GM12864 (cell line): Measurements from ENCODE around the gene SLC35C1.
A peak's percentile ranks its signal among the peaks of the same experiment; 100 is the strongest.

Source experiments
- DNase-seq: peaks from one replicate; pipeline ENCODE4 v3.0.0-alpha.2; 2011; ENCODE audit warnings: low read depth
- H3K4me3 ChIP-seq: 2 replicates; pipeline ENCODE4 v1.5.1; 2011; ENCODE audit warnings: mild to moderate bottlenecking, low read depth, low read length, control low read depth
- TF ChIP-seq, protein P1 (sequence below): IDR thresholded peaks from 2 replicates; pipeline ENCODE4 v1.5.1; 2011; ENCODE audit warnings: low read depth, mild to moderate bottlenecking, moderate library complexity, low read length, control low read depth, inconsistent platforms; ENCODE audit errors: missing control alignments

Gene SLC35C1

DNA sequence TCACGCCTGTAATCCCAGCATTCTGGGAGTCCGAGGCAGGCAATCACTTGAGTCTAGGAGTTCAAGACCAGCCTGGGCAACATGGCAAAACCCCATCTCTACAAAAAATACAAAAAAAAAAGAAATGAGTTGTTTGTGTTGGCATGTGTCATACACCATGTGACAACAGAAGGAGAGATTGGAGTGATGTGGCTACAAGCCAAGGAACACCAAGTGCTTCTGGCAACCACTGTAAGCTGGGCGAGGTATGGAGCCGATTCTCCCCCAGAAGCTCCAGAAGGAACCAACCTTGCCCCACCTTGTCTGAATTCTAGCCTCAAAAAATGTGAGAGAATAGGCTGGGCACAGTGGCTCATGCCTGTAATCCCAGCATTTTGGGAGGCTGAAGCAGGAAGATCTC lies 39.1 kb upstream of the SLC35C1 start:
- TF ChIP-seq, protein P1, sequence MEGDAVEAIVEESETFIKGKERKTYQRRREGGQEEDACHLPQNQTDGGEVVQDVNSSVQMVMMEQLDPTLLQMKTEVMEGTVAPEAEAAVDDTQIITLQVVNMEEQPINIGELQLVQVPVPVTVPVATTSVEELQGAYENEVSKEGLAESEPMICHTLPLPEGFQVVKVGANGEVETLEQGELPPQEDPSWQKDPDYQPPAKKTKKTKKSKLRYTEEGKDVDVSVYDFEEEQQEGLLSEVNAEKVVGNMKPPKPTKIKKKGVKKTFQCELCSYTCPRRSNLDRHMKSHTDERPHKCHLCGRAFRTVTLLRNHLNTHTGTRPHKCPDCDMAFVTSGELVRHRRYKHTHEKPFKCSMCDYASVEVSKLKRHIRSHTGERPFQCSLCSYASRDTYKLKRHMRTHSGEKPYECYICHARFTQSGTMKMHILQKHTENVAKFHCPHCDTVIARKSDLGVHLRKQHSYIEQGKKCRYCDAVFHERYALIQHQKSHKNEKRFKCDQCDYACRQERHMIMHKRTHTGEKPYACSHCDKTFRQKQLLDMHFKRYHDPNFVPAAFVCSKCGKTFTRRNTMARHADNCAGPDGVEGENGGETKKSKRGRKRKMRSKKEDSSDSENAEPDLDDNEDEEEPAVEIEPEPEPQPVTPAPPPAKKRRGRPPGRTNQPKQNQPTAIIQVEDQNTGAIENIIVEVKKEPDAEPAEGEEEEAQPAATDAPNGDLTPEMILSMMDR = no peak
- no peak for DNase-seq
- H3K4me3 ChIP-seq = no peak overlapping the region

DNA sequence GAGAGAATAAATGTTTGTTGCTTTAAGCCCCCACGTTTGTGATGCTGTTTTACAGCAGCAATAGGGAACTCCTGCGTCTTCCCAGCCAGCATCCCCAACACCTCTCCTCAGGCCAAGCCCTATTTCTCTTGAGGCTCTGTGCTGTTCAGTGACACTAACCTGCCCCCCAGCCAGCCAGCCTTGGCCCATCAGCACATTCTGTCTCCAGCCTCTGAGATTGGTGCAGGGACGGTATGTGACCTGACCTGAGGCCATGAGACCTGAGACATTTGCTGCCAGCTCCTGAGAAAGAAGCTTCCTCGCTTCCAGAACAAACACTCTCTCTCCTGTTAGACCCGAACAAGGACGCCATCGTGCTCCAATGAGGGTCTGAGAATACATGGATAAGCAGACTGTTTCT lies 38.5 kb upstream of the SLC35C1 start:
- TF ChIP-seq, protein P1 = no peak
- H3K4me3 ChIP-seq = no peak overlapping the region
- DNase-seq = no peak

DNA sequence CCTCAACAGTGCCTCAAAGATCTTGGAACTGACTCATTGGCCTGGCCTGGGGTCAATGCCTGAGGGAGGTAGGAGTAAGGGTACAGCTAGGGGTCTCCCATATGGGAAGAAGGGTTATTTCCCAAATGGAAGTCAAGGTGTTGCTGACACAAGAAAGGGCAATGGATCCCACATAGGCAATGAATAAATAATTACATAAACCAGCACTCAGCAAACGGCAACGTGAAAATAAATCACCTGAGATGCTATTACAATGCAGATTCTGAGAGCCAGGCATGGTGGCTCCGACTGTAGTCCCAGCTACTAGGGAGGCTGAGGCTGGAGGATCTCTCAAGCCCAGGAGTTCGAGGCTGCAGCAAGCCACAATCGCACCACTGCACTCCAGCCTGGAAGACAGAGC lies 36.5 kb upstream of the SLC35C1 start:
- no peak overlapping the region for H3K4me3 ChIP-seq
- DNase-seq = no peak
- TF ChIP-seq, protein P1 = no peak

DNA sequence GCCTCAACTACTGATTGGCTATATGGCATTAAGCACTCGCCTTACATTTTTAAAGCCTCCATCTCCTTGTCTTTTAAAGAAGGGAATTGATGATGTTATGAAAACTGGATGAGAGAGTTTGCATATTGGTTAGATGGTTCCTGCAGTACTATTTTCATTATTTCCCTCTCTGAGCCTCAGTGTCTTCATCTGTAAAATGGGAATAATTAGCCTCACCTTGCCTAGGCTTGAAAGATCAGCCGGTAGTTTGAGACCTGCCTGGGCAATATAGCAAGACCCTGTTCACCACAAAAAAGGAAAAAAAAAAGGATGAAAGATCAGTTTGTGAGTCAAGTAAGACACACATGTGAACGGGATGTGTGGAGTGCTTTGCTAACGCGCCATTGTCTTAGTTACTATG lies 35.0 kb upstream of the SLC35C1 start:
- TF ChIP-seq, protein P1 = no peak
- DNase-seq = no peak
- H3K4me3 ChIP-seq = no peak overlapping the region

DNA sequence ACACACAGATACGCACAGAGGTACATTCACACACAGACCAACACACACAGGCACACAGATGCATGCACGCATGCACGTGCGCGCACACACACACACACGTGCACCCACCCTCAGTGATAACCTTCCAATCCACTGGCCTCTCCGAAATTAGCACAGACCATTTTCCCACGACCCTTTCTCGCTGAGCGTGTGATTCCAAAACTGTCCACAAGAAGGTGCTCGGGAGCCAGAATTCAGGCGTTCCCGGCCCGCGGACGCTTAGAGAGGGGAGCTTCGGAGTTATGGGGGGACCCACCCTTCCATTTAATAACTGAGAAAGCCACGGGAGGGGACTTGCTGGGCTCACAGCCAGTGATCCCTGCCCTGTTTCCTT lies 33.8 kb upstream of the SLC35C1 start:
- no peak for DNase-seq
- H3K4me3 ChIP-seq = peak overlapping the region; percentile 47
- TF ChIP-seq, protein P1 = peak; percentile 87

DNA sequence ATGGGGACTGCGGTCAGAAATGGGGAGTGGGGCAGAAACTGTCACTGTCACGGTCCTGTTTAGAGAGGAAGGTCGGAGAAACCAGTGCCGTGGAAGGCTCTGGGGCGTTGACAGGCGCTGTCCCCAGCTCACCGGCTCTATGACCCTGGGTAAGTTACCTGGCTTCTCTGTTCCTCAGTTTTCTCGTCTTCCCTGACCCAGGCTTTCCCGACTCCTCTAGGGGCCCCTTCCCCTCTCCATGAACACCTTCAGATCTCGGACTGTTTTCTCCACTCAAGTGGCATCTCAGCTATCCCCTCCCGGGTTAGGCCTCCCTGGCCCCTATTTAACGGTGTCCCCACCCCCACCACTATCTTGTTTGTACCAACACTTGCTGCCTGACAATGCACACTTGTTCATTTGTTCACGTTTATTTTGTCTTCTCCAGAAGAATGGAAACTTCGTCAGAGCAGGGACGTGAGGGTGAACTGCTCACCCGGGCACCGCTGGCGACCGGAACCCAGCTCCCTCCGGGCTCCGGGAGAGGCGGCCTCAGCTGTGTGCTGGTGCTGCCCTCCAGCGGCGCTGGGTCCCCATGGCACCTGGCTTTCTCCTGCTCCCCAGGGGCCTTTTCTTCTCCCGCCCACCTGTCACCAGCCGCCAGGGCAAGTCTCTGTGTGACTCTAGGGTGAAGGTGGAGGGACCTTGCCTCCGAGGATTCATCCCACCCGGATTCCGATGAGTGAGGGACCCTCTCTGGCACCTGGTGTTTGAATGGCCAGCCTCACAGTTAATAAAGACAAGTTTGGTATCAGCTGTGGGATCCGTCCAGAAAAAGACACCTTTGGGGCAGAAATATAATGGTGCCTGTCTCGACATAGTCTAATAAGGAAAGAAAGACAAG lies 33.1 kb upstream of the SLC35C1 start:
- H3K4me3 ChIP-seq = peak overlapping the region; percentile 47
- TF ChIP-seq, protein P1 = peak; percentile 94
- no peak for DNase-seq

DNA sequence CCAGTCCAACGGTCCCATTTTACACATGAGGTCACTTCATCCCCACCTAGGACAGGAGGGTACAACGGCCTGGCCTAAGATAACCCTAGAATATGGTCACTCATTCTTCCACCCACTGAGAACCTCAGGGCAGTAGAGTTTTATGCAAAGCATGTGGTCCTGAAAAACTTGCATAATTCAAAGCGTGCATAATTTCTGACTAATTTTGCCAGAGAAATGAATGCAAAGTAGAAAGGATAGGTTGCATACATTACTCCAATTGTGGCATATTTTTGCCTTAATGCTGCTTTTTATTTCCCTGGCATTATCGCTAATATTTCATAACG lies 32.5 kb upstream of the SLC35C1 start:
- H3K4me3 ChIP-seq = no peak overlapping the region
- TF ChIP-seq, protein P1 = no peak
- DNase-seq = no peak
